Naive thymus-derived CD4-positive, alpha-beta T cell (primary cell): ENCODE measurements around the gene DBNL. TPM values are rescaled to one million over a fixed set of nuclear protein-coding genes. Genes with fewer than 3 reads are reported as not detected.

ENCODE experiments used
- ATAC-seq: fragments of 150-1000 bp; cut with Tn5 transposase; 2 replicates; pipeline ENCODE4 v1.10.0; 2021; ENCODE audit warnings: mild to moderate bottlenecking, moderate library complexity
- CTCF ChIA-PET: fragments of 350-600 bp; sonication (Branson Sonifier 250); formaldehyde crosslinking; loops from one replicate; lab custom pipeline; 2021; ENCODE audit warnings: antibody characterized with exemption; lab: Charles Lee
- POLR2A ChIA-PET: fragments of 350-600 bp; sonication (Branson Sonifier 250); formaldehyde crosslinking; loops from one replicate; lab custom pipeline; 2021; ENCODE audit warnings: antibody characterized with exemption, inconsistent platforms; lab: Charles Lee
- DNase-seq, 9 donors: peaks; one replicate each; pipeline versions ENCODE4 v3.0.0 to v3.0.0-alpha.2; 2020 to 2022; ENCODE audit warnings: mixed read lengths in 1 of 9
- H3K27ac ChIP-seq: one replicate; pipeline ENCODE4 v1.7.0; 2013; ENCODE audit warnings: mild to moderate bottlenecking, low read depth, low read length, moderate library complexity
- H3K27me3 ChIP-seq, 2 donors: one replicate each; pipeline ENCODE4 v1.7.0; 2013; ENCODE audit warnings: low read length in 2 of 2, mild to moderate bottlenecking in 2 of 2, moderate library complexity in 2 of 2; ENCODE audit not compliant: control insufficient read depth in 2 of 2, insufficient read depth in 2 of 2
- H3K36me3 ChIP-seq, 3 experiments: 1 replicate in 2 of 3; 2 replicates in 1 of 3; pipeline ENCODE4 v1.7.0; 2013; ENCODE audit warnings: low read length in 3 of 3, mild to moderate bottlenecking in 3 of 3, moderate library complexity in 1 of 3; ENCODE audit not compliant: insufficient read depth in 3 of 3, control insufficient read depth in 2 of 3
- H3K4me1 ChIP-seq, 2 donors: one replicate each; pipeline ENCODE4 v1.7.0; 2013; ENCODE audit warnings: low read length in 2 of 2, mild to moderate bottlenecking in 2 of 2, moderate library complexity in 1 of 2; ENCODE audit not compliant: control insufficient read depth in 2 of 2, insufficient read depth in 2 of 2
- H3K4me3 ChIP-seq: 2 replicates; pipeline ENCODE4 v1.7.0; 2013; ENCODE audit warnings: mild to moderate bottlenecking, low read length
- H3K9me3 ChIP-seq, 3 experiments: 1 replicate in 2 of 3; 2 replicates in 1 of 3; pipeline ENCODE4 v1.7.0; 2013; ENCODE audit warnings: low read length in 3 of 3; ENCODE audit not compliant: control insufficient read depth in 2 of 3
- H3K27ac Mint-ChIP-seq, 9 donors: one replicate each; pipeline ENCODE4 v1.8.0; 2020 to 2022; ENCODE audit warnings: mixed read lengths in 9 of 9, mild to moderate bottlenecking in 8 of 9, moderate library complexity in 5 of 9, inconsistent platforms in 2 of 9
- H3K27me3 Mint-ChIP-seq, 5 donors: one replicate each; pipeline ENCODE4 v1.8.0; 2021 to 2022; ENCODE audit warnings: mixed read lengths in 5 of 5, mild to moderate bottlenecking in 1 of 5
- H3K36me3 Mint-ChIP-seq, 5 donors: one replicate each; pipeline ENCODE4 v1.8.0; 2020 to 2022; ENCODE audit warnings: mixed read lengths in 5 of 5, mild to moderate bottlenecking in 3 of 5, inconsistent platforms in 1 of 5
- H3K4me1 Mint-ChIP-seq, 7 donors: one replicate each; pipeline ENCODE4 v1.8.0; 2020 to 2022; ENCODE audit warnings: mixed read lengths in 7 of 7, mild to moderate bottlenecking in 3 of 7, inconsistent platforms in 1 of 7
- H3K4me3 Mint-ChIP-seq, 10 donors: one replicate each; pipeline ENCODE4 v1.8.0; 2020 to 2022; ENCODE audit warnings: mild to moderate bottlenecking in 10 of 10, mixed read lengths in 10 of 10, moderate library complexity in 6 of 10, inconsistent platforms in 2 of 10
- H3K9me3 Mint-ChIP-seq, 11 donors: one replicate each; pipeline ENCODE4 v1.8.0; 2020 to 2022; ENCODE audit warnings: mixed read lengths in 11 of 11, mild to moderate bottlenecking in 4 of 11, inconsistent platforms in 1 of 11, moderate library complexity in 1 of 11
- intact Hi-C, 2 donors: fragments of 100-400 bp; cut with micrococcal nuclease; formaldehyde crosslinking; loops; one replicate each; pipeline ENCODE4 v1.15.1; 2023
- microRNA-seq: library from miRNA; unstranded; fragments of <30 nt; microRNA quantifications from one replicate; pipeline ENCODE4 v1.2.0, GENCODE V29; 2022; ENCODE audit warnings: borderline microRNAs expressed
- polyA plus RNA-seq, 2 donors: library from polyadenylated mRNA; unstranded; fragments of 300-500 nt; fragmentation: Illumina TruSeq; gene quantifications; one replicate each; pipeline ENCODE4 v1.2.3, GENCODE V29; 2021
- total RNA-seq, 6 experiments: library from RNA in 5 of 6; stranded (reverse) in 5 of 6; gene quantifications; 1 replicate in 5 of 6; 2 replicates in 1 of 6; pipeline ENCODE4 v1.2.3 and lab custom pipeline; 2021 to 2026

The DBNL gene
- total and polyA plus RNA-seq, 7 experiments from 2014 or later = 112 to 217 (median 170) TPM

GRCh38 chr7:44108768-44109750 lies 64.6 kb downstream of the DBNL start:
- Histone ChIP-seq H3K36me3 (peaks cover 0 to 60% (median 0%) of the 10 kb centered on the region in 3 experiments), H3K27ac (no peak overlapping the region), H3K9me3 (no peaks in the 10 kb centered on the region), H3K27me3 (no peaks in the 10 kb centered on the region), H3K4me1 (no peaks in the 10 kb centered on the region), H3K4me3 (no peak overlapping the region)
- ChIA-PET POLR2A (interaction anchor here (0.8 to 1.2 kb wide), 2 partner anchors 28 to 382 kb away, joined by 3 to 4 read pairs; no protein-coding TSS in a partner anchor), CTCF (no interaction called here)
- Mint-ChIP-seq H3K9me3 (peaks cover 0 to 2% (median 0%) of the 10 kb centered on the region in 11 donors), H3K4me1 (peaks cover 7 to 16% (median 15%) of the 10 kb centered on the region in 7 donors), H3K4me3 (no peak overlapping the region), H3K27me3 (peaks cover 0 to 11% (median 0%) of the 10 kb centered on the region in 5 donors), H3K27ac (no peak overlapping the region), H3K36me3 (peaks cover 0 to 15% (median 0%) of the 10 kb centered on the region in 5 donors)
- intact Hi-C loops = no loop called here
- ATAC-seq (no peak), DNase-seq (no peak)

GRCh38 chr7:44109991-44110390 lies 65.5 kb downstream of the DBNL start:
- CTCF ChIA-PET = no interaction called here
- peak overlapping the region in 2 of 9 donors; percentile 62 to 64 for H3K27ac Mint-ChIP-seq
- peaks cover 7 to 15% (median 14%) of the 10 kb centered on the region in 7 donors for H3K4me1 Mint-ChIP-seq

GRCh38 chr7:44110719-44111635 lies 66.5 kb downstream of the DBNL start:
- intact Hi-C loops = no loop called here
- Histone ChIP-seq H3K27ac (no peak overlapping the region), H3K36me3 (peaks cover 0 to 79% (median 5%) of the 10 kb centered on the region in 3 experiments), H3K9me3 (no peaks in the 10 kb centered on the region), H3K4me3 (no peak overlapping the region), H3K27me3 (no peaks in the 10 kb centered on the region), H3K4me1 (no peaks in the 10 kb centered on the region)
- peaks cover 0 to 26% (median 0%) of the 10 kb centered on the region in 5 donors for H3K36me3 Mint-ChIP-seq
- no peaks in the 10 kb centered on the region for H3K27me3 Mint-ChIP-seq
- H3K4me1 Mint-ChIP-seq = peaks cover 0 to 5% (median 4%) of the 10 kb centered on the region in 7 donors
- H3K27ac Mint-ChIP-seq = peak overlapping the region in 1 of 9 donors; percentile 25
- ChIA-PET POLR2A (no interaction called here), CTCF (interaction anchor here (1.2 kb wide), 1 partner anchor 33 kb away, joined by 3 read pairs; no protein-coding TSS in a partner anchor)
- no peak overlapping the region for H3K4me3 Mint-ChIP-seq
- ATAC-seq = no peak
- DNase-seq = no peak
- no peaks in the 10 kb centered on the region for H3K9me3 Mint-ChIP-seq

More at GRCh38 chr7:44109991-44110390, 65.5 kb downstream of the DBNL start:
- ATAC-seq (no peak), DNase-seq (no peak)
- peaks cover 0 to 2% (median 0%) of the 10 kb centered on the region in 11 donors for H3K9me3 Mint-ChIP-seq
- H3K27me3 Mint-ChIP-seq = peaks cover 0 to 9% (median 0%) of the 10 kb centered on the region in 5 donors
- H3K4me3 Mint-ChIP-seq = no peak overlapping the region
- no peaks in the 10 kb centered on the region for H3K9me3 ChIP-seq
- no peaks in the 10 kb centered on the region for H3K4me1 ChIP-seq
- intact Hi-C loops = no loop called here
- H3K4me3 ChIP-seq = no peak overlapping the region
- peaks cover 0 to 23% (median 0%) of the 10 kb centered on the region in 5 donors for H3K36me3 Mint-ChIP-seq
- H3K36me3 ChIP-seq = peaks cover 0 to 69% (median 0%) of the 10 kb centered on the region in 3 experiments
- POLR2A ChIA-PET = interaction anchor here (0.8 to 1.2 kb wide), 2 partner anchors 29 to 381 kb away, joined by 3 to 4 read pairs; no protein-coding TSS in a partner anchor
- no peaks in the 10 kb centered on the region for H3K27me3 ChIP-seq
- no peak overlapping the region for H3K27ac ChIP-seq

Small RNAs within 50 kb of the gene (microRNA-seq; reads per million reads assigned to microRNA genes)
- gene MIR6837 (not detected), gene MIR6838 (2.1 reads per million)

Other genes starting within 250 kb of the DBNL start
- 10 to 100 TPM; 44.2 to 76.6 (median 62.3) TPM for gene MRPS24, start 175.2 kb upstream of the DBNL start, total RNA-seq
- 100 to 1,000 TPM; 169 to 187 TPM for gene MRPS24, start 175.2 kb upstream of the DBNL start, polyA plus RNA-seq
- gene URGCP, start 138.1 kb upstream of the DBNL start, total RNA-seq = 10 to 100 TPM; 20.0 to 33.7 (median 26.8) TPM
- gene URGCP, start 138.1 kb upstream of the DBNL start, polyA plus RNA-seq = 10 to 100 TPM; 22.0 to 40.6 TPM
- gene UBE2D4, start 118.3 kb upstream of the DBNL start, total RNA-seq = 10 to 100 TPM in 2 of 5 experiments, 1 to 10 TPM in 3; 6.3 to 13.9 (median 9.6) TPM
- 10 to 100 TPM; 13.4 to 15.9 TPM for gene UBE2D4, start 118.3 kb upstream of the DBNL start, polyA plus RNA-seq
- under 1 TPM in 2 of 5 experiments, not detected in 3; 0.19 to 0.30 TPM for gene SPDYE1, start 46.8 kb upstream of the DBNL start, total RNA-seq
- under 1 TPM; 0.07 to 0.21 TPM for gene SPDYE1, start 46.8 kb upstream of the DBNL start, polyA plus RNA-seq
- gene PGAM2, start 20.9 kb downstream of the DBNL start, total RNA-seq = 1 to 10 TPM in 4 of 5 experiments, under 1 TPM in 1; 0.73 to 3.1 (median 1.8) TPM
- gene PGAM2, start 20.9 kb downstream of the DBNL start, polyA plus RNA-seq = not detected
- gene POLM, start 37.8 kb downstream of the DBNL start, total RNA-seq = 10 to 100 TPM; 33.9 to 77.1 (median 48.9) TPM
- 10 to 100 TPM; 18.2 to 20.4 TPM for gene POLM, start 37.8 kb downstream of the DBNL start, polyA plus RNA-seq
- gene AEBP1, start 59.6 kb downstream of the DBNL start, total RNA-seq = 10 to 100 TPM in 4 of 5 experiments, 1 to 10 TPM in 1; 7.7 to 33.1 (median 27.5) TPM
- 10 to 100 TPM in 1 of 2 donors, 1 to 10 TPM in 1; 3.0 to 13.5 TPM for gene AEBP1, start 59.6 kb downstream of the DBNL start, polyA plus RNA-seq
- 100 to 1,000 TPM in 1 of 5 experiments, 10 to 100 TPM in 4; 55.1 to 118 (median 69.2) TPM for gene POLD2, start 78.8 kb downstream of the DBNL start, total RNA-seq
- 10 to 100 TPM; 78.1 to 94.8 TPM for gene POLD2, start 78.8 kb downstream of the DBNL start, polyA plus RNA-seq
- not detected for gene MYL7, start 96.6 kb downstream of the DBNL start, total RNA-seq
- not detected for gene MYL7, start 96.6 kb downstream of the DBNL start, polyA plus RNA-seq
- gene GCK, start 144.7 kb downstream of the DBNL start, total RNA-seq = under 1 TPM; 0.29 to 0.88 (median 0.51) TPM
- gene GCK, start 144.7 kb downstream of the DBNL start, polyA plus RNA-seq = 1 to 10 TPM; 1.7 to 2.0 TPM
- gene YKT6, start 156.3 kb downstream of the DBNL start, total RNA-seq = 10 to 100 TPM; 58.1 to 80.9 (median 62.3) TPM
- 10 to 100 TPM; 32.6 to 38.8 TPM for gene YKT6, start 156.3 kb downstream of the DBNL start, polyA plus RNA-seq